Gastrocnemius medialis (tissue), 4 donors: ENCODE results near the gene MICB.

ENCODE experiments used
- POLR2A ChIP-seq, 2 donors: fragments of 450-650 bp; IDR thresholded peaks; one replicate each; pipeline ENCODE4 v1.6.1; 2017; ENCODE audit warnings: antibody characterized with exemption in 2 of 2, mild to moderate bottlenecking in 2 of 2, moderate library complexity in 2 of 2
- TF ChIP-seq, protein P1 (sequence below), 5 experiments: fragments of 450-650 bp in 3 of 5; fragments of 200-600 bp in 2 of 5; sonication (generic) in 2 of 5; IDR thresholded peaks in 4 of 5; conservative IDR thresholded peaks in 1 of 5; 1 replicate in 4 of 5; 2 replicates in 1 of 5; pipeline ENCODE4 v1.5.1; 2016 to 2019; ENCODE audit warnings: antibody characterized with exemption in 5 of 5, mild to moderate bottlenecking in 3 of 5, moderate library complexity in 3 of 5

DNA sequence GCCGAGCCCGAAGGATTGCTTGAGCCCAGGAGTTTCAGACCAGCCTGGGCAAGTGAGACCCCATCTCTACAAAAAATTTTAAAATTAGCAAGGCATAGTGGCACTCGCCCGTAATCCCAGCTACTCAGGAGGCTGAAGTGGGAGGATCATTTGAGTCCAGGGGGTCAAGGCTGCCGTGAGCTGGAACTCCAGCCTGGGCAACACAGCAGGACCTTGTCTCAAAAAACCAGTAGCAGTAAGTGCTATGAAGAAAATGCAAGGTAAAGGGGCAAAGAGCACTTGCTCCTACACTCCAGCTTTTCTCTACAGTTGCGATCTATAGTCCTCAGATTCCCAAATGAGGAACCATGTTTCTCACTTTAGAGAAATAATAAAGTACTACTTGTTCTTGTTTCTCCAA lies 45.7 kb downstream of the MICB start:
- TF ChIP-seq, protein P1, sequence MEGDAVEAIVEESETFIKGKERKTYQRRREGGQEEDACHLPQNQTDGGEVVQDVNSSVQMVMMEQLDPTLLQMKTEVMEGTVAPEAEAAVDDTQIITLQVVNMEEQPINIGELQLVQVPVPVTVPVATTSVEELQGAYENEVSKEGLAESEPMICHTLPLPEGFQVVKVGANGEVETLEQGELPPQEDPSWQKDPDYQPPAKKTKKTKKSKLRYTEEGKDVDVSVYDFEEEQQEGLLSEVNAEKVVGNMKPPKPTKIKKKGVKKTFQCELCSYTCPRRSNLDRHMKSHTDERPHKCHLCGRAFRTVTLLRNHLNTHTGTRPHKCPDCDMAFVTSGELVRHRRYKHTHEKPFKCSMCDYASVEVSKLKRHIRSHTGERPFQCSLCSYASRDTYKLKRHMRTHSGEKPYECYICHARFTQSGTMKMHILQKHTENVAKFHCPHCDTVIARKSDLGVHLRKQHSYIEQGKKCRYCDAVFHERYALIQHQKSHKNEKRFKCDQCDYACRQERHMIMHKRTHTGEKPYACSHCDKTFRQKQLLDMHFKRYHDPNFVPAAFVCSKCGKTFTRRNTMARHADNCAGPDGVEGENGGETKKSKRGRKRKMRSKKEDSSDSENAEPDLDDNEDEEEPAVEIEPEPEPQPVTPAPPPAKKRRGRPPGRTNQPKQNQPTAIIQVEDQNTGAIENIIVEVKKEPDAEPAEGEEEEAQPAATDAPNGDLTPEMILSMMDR (IDR thresholded peaks at IDR 0.05 in 4 of 5, conservative IDR thresholded peaks at IDR 0.05 in 1 of 5): no peak
- TF ChIP-seq POLR2A (IDR thresholded peaks at IDR 0.05): no peak
